ENCODE measurements around the gene TMEM263. TPM values are rescaled to one million over a fixed set of nuclear protein-coding genes. Genes with fewer than 3 reads are reported as not detected.
"Not testable (repeated sequence)": the region's sequence is repeated elsewhere in the genome, so short reads cannot be mapped to it uniquely, and the experiment has no call there.

TMEM263 gene
- total RNA-seq, 4 donors from 2014 or later = 14.2 to 30.5 (median 28.1) TPM

DNA sequence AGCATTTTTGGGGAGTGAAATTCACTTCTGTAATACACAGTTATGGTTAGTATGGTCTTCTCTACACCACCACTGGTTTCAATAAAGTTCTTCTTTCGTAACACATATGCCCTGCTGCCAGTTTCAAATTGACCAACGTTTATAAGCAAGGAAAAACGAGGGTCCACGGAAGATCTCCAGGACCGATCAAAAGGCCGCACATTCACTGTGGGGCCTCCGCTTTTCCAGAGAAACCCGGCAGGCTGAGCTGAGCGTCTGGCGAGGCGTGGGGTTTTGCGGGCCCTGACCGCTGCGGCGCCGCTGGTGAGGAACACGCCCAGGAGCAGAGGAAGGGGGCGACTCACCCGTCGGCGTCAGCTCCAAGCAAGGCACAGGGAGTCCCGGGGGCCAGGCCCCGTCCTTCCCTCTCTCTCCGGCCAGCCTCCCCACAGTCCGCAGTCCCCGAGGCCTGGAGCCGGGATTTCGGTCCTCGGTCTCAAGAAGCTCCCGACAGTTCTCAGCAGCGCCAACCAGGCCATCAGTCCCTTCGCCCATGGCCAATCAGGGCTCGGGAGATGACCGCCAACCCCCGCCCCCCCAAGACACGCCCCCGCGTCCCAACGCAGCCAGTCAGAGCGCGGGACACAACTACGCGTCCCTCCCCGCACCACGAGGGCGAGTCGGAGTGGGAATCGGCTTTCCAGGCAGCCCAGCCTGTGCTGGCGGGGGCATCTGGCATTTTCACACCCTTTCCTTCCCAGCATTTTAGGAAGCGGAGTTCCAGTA, 31.1 kb downstream of the TMEM263 start, which contains the start of gene MTERF2:
Gene MTERF2 (minus strand): TSS at position 522 of the 765 bp plus-strand sequence. CDS start 8,432 bp downstream, outside the sequence.
- H3K9me3 ChIP-seq = no peaks in the 10 kb centered on the region
- H3K4me1 ChIP-seq = peaks cover 0 to 22% (median 0%) of the 10 kb centered on the region in 4 donors
- peak within 1 kb of the TSS; percentile 54 to 91 (median 76) for H3K4me3 ChIP-seq
- H3K27ac ChIP-seq = peak within 1 kb of the TSS; percentile 69 to 91 (median 84)
- DNase-seq = peak; percentile 83 to 97 (median 95)
- no peaks in the 10 kb centered on the region for H3K27me3 ChIP-seq
- peaks cover 0 to 11% (median 0%) of the 10 kb centered on the region in 3 donors for H3K36me3 ChIP-seq
- TF ChIP-seq POLR2A (IDR thresholded peaks at IDR 0.05) = peak; percentile 25 to 77
- TF ChIP-seq, protein P1, sequence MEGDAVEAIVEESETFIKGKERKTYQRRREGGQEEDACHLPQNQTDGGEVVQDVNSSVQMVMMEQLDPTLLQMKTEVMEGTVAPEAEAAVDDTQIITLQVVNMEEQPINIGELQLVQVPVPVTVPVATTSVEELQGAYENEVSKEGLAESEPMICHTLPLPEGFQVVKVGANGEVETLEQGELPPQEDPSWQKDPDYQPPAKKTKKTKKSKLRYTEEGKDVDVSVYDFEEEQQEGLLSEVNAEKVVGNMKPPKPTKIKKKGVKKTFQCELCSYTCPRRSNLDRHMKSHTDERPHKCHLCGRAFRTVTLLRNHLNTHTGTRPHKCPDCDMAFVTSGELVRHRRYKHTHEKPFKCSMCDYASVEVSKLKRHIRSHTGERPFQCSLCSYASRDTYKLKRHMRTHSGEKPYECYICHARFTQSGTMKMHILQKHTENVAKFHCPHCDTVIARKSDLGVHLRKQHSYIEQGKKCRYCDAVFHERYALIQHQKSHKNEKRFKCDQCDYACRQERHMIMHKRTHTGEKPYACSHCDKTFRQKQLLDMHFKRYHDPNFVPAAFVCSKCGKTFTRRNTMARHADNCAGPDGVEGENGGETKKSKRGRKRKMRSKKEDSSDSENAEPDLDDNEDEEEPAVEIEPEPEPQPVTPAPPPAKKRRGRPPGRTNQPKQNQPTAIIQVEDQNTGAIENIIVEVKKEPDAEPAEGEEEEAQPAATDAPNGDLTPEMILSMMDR (IDR thresholded peaks at IDR 0.05) = no peak

- DNase-seq = no peak
- Histone ChIP-seq H3K36me3 (peaks cover 0 to 11% (median 0%) of the 10 kb centered on the region in 3 donors), H3K4me3 (no peak overlapping the region), H3K4me1 (peaks cover 0 to 22% (median 0%) of the 10 kb centered on the region in 4 donors), H3K27ac (peak overlapping the region in 2 of 4 donors; percentile 0 to 91), H3K27me3 (no peaks in the 10 kb centered on the region), H3K9me3 (no peaks in the 10 kb centered on the region)
- TF ChIP-seq, protein P1 (IDR thresholded peaks at IDR 0.05) = no peak
- no peak for TF ChIP-seq POLR2A (IDR thresholded peaks at IDR 0.05)
These were observed 32.1 kb downstream of the TMEM263 start for GRCh38 chr12:106987846-106988245.

DNA sequence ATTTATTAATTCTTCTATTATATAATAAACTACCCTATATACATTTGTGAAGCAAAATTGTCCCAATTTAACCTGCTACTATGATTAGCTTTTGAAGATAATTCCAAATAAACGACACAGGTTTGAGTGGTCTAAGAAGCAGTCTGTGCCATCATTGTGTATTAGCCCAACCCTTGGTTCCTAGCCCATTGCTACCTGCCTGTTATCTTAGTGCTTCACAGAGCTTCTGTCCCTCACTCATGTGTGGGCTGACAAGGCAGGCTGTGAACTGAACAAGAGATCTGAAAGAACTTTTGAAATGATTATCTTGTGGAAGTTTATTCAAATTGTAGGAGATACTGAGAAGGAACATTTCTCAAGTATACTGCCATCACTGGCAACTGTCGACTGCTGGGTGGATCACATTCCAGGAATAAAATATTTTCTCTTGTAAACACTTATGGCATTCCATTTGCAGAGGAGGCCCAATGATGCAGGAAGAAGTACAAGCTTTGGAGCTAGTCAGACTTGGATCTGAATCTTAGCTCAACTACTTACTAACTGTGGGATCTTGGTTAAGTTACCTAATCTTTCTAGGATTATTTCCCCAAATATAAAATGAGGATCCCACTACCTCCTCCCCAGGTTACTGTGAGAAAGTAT, 39.0 kb downstream of the TMEM263 start:
- DNase-seq = no peak
- no peaks in the 10 kb centered on the region for H3K9me3 ChIP-seq
- H3K36me3 ChIP-seq = peaks cover 0 to 30% (median 0%) of the 10 kb centered on the region in 3 donors
- no peaks in the 10 kb centered on the region for H3K27me3 ChIP-seq
- H3K4me1 ChIP-seq = no peaks in the 10 kb centered on the region
- no peak overlapping the region for H3K27ac ChIP-seq
- no peak for TF ChIP-seq POLR2A (IDR thresholded peaks at IDR 0.05)
- TF ChIP-seq, protein P1 (IDR thresholded peaks at IDR 0.05) = no peak
- H3K4me3 ChIP-seq = no peak overlapping the region

GRCh38 chr12:106996102-106996501, 40.4 kb downstream of the TMEM263 start:
- peaks cover 0 to 40% (median 0%) of the 10 kb centered on the region in 3 donors for H3K36me3 ChIP-seq
- DNase-seq, H3K9me3 ChIP-seq, H3K4me1 ChIP-seq, H3K27ac ChIP-seq, H3K27me3 ChIP-seq, H3K4me3 ChIP-seq: not testable (repeated sequence)

DNA sequence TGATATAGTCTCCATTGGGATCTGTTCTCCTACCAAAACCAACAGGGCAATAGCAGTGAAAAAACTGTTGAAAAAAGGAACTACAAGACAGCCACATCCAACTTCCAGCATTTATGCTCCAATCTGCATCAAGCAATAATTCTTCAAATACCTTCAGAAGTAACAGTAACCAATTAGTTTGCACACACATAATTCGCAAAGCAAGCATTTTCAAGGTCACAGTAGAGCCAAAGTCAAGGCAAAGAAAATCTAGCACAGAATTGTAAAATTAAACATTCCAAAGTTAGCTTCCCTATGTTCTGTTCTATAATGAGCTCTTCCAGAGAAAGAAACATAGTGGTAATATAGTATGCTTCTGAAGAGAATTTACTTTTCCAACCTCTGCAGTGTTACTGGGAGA, 42.2 kb downstream of the TMEM263 start:
- H3K36me3 ChIP-seq = peaks cover 0 to 48% (median 0%) of the 10 kb centered on the region in 3 donors
- no peak overlapping the region for H3K27ac ChIP-seq
- no peaks in the 10 kb centered on the region for H3K4me1 ChIP-seq
- H3K4me3 ChIP-seq = no peak overlapping the region
- TF ChIP-seq, protein P1 (IDR thresholded peaks at IDR 0.05) = no peak
- no peak for TF ChIP-seq POLR2A (IDR thresholded peaks at IDR 0.05)
- no peak for DNase-seq
- H3K27me3 ChIP-seq = no peaks in the 10 kb centered on the region
- H3K9me3 ChIP-seq = no peaks in the 10 kb centered on the region

DNA sequence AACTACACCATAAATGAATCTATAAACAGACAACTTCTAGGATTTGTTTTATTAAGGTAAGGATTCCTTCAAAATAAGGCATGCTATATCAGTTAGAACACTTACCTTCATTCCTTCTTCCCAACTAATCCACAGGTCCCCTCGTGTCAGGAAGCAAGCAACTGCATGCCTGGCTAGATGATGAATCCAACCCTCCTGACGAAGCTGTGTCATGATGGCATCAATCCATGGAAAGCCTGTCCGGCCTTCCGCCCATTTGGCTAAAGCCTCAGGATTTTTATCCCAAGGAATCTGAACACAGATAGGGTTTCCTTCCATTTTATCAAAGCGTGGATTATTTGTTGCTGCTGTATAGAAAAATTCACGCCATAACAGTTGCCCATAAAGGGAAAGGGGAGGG, 43.7 kb downstream of the TMEM263 start:
- Histone ChIP-seq H3K4me1 (no peaks in the 10 kb centered on the region), H3K9me3 (no peaks in the 10 kb centered on the region), H3K27ac (no peak overlapping the region), H3K4me3 (no peak overlapping the region), H3K27me3 (no peaks in the 10 kb centered on the region), H3K36me3 (peaks cover 0 to 48% (median 0%) of the 10 kb centered on the region in 3 donors)
- TF ChIP-seq, protein P1 (IDR thresholded peaks at IDR 0.05) = no peak
- no peak for TF ChIP-seq POLR2A (IDR thresholded peaks at IDR 0.05)
- DNase-seq = no peak

DNA sequence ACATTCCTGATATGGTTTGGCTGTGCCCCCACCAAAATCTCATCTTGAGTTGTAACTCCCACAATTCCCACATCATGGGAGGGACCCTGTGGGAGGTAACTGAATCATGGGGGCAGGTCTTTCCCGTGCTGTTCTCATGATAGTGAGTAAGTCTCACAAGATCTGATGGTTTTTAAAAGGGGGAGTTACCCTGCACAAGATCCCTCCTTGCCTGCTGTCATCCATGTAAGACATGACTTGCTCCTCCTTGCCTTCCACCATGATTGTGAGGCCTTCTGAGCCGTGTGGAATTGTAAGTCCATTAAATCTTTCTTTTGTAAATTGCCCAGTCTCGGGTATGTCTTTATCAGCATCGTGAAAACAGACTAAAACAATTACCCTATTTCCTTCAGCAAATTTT, 47.0 kb downstream of the TMEM263 start:
- not testable (repeated sequence) for H3K27me3 ChIP-seq, H3K4me1 ChIP-seq, H3K9me3 ChIP-seq, DNase-seq, H3K27ac ChIP-seq, H3K4me3 ChIP-seq
- H3K36me3 ChIP-seq = peaks cover 0 to 25% (median 0%) of the 10 kb centered on the region in 3 donors

Measured in Peyer's patch (tissue), 4 donors.